Measurements from ENCODE around the gene PCSK6.

DNA sequence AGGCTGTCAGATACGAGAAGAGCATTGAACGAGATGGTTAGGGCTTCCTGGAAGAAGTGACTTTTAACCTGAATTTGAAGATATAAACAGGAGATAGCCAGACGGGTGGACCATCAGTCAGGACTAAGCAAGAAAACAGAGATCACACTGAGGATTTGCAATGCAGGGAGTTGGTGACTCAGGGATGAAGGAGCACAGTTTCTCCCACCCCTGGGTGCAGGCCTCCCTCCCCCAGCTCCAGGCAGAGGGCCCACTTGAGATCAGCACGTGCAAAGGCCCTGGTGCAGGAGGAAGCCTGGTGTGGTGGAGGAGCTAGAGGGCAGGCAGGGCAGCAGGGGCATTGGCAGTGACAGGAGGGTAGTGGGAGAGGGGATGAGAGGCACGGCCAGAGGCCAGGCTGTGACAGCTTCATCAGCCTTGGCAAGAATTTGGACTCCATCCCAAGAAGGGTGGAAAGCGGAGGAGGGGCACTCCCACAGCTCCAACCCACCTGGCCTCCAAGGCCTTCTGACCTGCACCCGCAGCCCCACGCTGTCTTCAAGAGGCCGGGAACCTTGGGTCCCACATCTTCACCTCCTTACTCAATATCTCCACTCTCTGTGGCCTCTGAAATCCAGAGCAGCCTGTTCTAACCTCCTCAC lies 8.7 kb upstream of the PCSK6 start:
- TF ChIP-seq, protein P1, sequence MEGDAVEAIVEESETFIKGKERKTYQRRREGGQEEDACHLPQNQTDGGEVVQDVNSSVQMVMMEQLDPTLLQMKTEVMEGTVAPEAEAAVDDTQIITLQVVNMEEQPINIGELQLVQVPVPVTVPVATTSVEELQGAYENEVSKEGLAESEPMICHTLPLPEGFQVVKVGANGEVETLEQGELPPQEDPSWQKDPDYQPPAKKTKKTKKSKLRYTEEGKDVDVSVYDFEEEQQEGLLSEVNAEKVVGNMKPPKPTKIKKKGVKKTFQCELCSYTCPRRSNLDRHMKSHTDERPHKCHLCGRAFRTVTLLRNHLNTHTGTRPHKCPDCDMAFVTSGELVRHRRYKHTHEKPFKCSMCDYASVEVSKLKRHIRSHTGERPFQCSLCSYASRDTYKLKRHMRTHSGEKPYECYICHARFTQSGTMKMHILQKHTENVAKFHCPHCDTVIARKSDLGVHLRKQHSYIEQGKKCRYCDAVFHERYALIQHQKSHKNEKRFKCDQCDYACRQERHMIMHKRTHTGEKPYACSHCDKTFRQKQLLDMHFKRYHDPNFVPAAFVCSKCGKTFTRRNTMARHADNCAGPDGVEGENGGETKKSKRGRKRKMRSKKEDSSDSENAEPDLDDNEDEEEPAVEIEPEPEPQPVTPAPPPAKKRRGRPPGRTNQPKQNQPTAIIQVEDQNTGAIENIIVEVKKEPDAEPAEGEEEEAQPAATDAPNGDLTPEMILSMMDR (conservative IDR thresholded peaks at IDR 0.05) = no peak
- no peak for TF ChIP-seq EZH2 (IDR thresholded peaks at IDR 0.05; ENCODE audit: low read depth)
